SK-N-SH (cell line): ENCODE results near the gene SRSF10. TPM values are rescaled to one million over a fixed set of nuclear protein-coding genes. Genes with fewer than 3 reads are reported as not detected.

Experiments
- CTCF ChIA-PET: fragments of 300-600, 350-600 bp; formaldehyde crosslinking; extraction: SDS; loops from one replicate; lab custom pipeline; 2021; lab: Yijun Ruan, JAX
- POLR2A ChIA-PET: fragments of 350-600 bp; sonication (Branson Sonifier 250); formaldehyde crosslinking; extraction: SDS; loops from one replicate; lab custom pipeline; 2020; ENCODE audit warnings: antibody characterized with exemption, inconsistent platforms; lab: Yijun Ruan, JAX
- DNase-seq: peaks from one replicate; pipeline ENCODE4 v3.0.0; 2012
- H2AFZ ChIP-seq: fragments of 200-600 bp; sonication (generic); 2 replicates; pipeline ENCODE4 v1.8.1; 2016; ENCODE audit warnings: antibody characterized with exemption, mild to moderate bottlenecking, low read depth
- H3F3A ChIP-seq: fragments of 200-600 bp; sonication (generic); replicated peaks from 2 replicates; pipeline ENCODE3; 2016; ENCODE audit warnings: antibody characterized with exemption, mild to moderate bottlenecking; ENCODE audit not compliant: insufficient read depth
- H3K27ac ChIP-seq, 2 experiments: fragments of 200-500 bp in 1 of 2; fragments of 200-600 bp in 1 of 2; sonication (Bioruptor generic) in 1 of 2; sonication (generic), shearing (Covaris generic) in 1 of 2; 2 replicates each; pipeline versions ENCODE4 v1.5.1 to v1.6.1; 2014 to 2016; ENCODE audit warnings: low read depth in 2 of 2, inconsistent platforms in 1 of 2, low read length in 1 of 2, mild to moderate bottlenecking in 1 of 2, mixed read lengths in 1 of 2
- H3K27me3 ChIP-seq: fragments of 200-600 bp; sonication (generic), shearing (Covaris generic); 2 replicates; pipeline ENCODE4 v1.6.1; 2016; ENCODE audit warnings: mixed run types; ENCODE audit not compliant: insufficient read depth
- H3K36me3 ChIP-seq, 2 experiments: fragments of 200-500 bp in 1 of 2; fragments of 200-600 bp in 1 of 2; sonication (Bioruptor generic) in 1 of 2; sonication (generic) in 1 of 2; replicated peaks in 1 of 2; 2 replicates each; pipeline versions ENCODE3 to v1.5.1; 2014 to 2016; ENCODE audit warnings: low read length in 1 of 2, mild to moderate bottlenecking in 1 of 2; ENCODE audit not compliant: insufficient read depth in 2 of 2, control insufficient read depth in 1 of 2
- H3K4me1 ChIP-seq, 2 experiments: fragments of 200-500 bp in 1 of 2; fragments of 200-600 bp in 1 of 2; sonication (Bioruptor generic) in 1 of 2; sonication (generic), shearing (Covaris generic) in 1 of 2; 2 replicates each; pipeline versions ENCODE4 v1.5.1 to v1.6.1; 2014 to 2016; ENCODE audit warnings: low read depth in 1 of 2, low read length in 1 of 2, mixed run types in 1 of 2; ENCODE audit not compliant: insufficient read depth in 2 of 2, control insufficient read depth in 1 of 2
- H3K4me2 ChIP-seq: fragments of 200-600 bp; sonication (generic), shearing (Covaris generic); 2 replicates; pipeline ENCODE4 v1.6.1; 2017; ENCODE audit warnings: mixed run types
- H3K4me3 ChIP-seq, 2 experiments: fragments of 200-500 bp in 1 of 2; fragments of 200-600 bp in 1 of 2; sonication (Bioruptor generic) in 1 of 2; sonication (generic), shearing (Covaris generic) in 1 of 2; 2 replicates each; pipeline versions ENCODE4 v1.5.1 to v1.8.1; 2014 to 2016; ENCODE audit warnings: low read depth in 2 of 2, inconsistent platforms in 1 of 2, low read length in 1 of 2, mild to moderate bottlenecking in 1 of 2, mixed read lengths in 1 of 2, moderate library complexity in 1 of 2
- H3K79me2 ChIP-seq: fragments of 200-600 bp; sonication (generic); 2 replicates; pipeline ENCODE4 v1.8.1; 2017; ENCODE audit warnings: mild to moderate bottlenecking; ENCODE audit not compliant: insufficient read depth
- H3K9ac ChIP-seq: fragments of 200-600 bp; sonication (generic); 2 replicates; pipeline ENCODE4 v1.6.1; 2017; ENCODE audit warnings: mixed run types
- H3K9me2 ChIP-seq: fragments of 200-600 bp; sonication (generic); 2 replicates; pipeline ENCODE4 v1.6.1; 2017; ENCODE audit warnings: mixed run types
- H3K9me3 ChIP-seq: fragments of 200-600 bp; sonication (generic); 2 replicates; pipeline ENCODE4 v1.6.1; 2017; ENCODE audit warnings: mixed run types, mild to moderate bottlenecking, moderate library complexity
- H4K20me1 ChIP-seq: fragments of 200-600 bp; sonication (generic); 2 replicates; pipeline ENCODE4 v1.6.1; 2017; ENCODE audit warnings: mild to moderate bottlenecking, mixed run types; ENCODE audit not compliant: insufficient read depth
- CHD2 ChIP-seq: fragments of 150-350 bp; IDR thresholded peaks from 2 replicates; pipeline ENCODE4 v1.6.1; 2018; ENCODE audit warnings: low read length; ENCODE audit not compliant: partially characterized antibody
- ELF1 ChIP-seq: IDR thresholded peaks from 2 replicates; pipeline ENCODE4 v1.4.0; 2012
- FOXJ3 ChIP-seq: sonication (generic); formaldehyde crosslinking; IDR thresholded peaks from 2 replicates; pipeline ENCODE4 v1.5.1; 2020; ENCODE audit warnings: mild to moderate bottlenecking, missing genetic modification reagents
- FOXM1 ChIP-seq: IDR thresholded peaks from 2 replicates; pipeline ENCODE4 v1.4.0; 2012; ENCODE audit warnings: low read depth, mild to moderate bottlenecking
- GABPA ChIP-seq: IDR thresholded peaks from 2 replicates; pipeline ENCODE4 v1.4.0; 2012; ENCODE audit warnings: low read depth, mild to moderate bottlenecking
- MXI1 ChIP-seq: IDR thresholded peaks from 2 replicates; pipeline ENCODE4 v1.6.1; 2012; ENCODE audit warnings: mild to moderate bottlenecking, low read depth, low read length, improper control_type of control experiment
- NFIC ChIP-seq: IDR thresholded peaks from 2 replicates; pipeline ENCODE4 v1.4.0; 2012; ENCODE audit warnings: borderline replicate concordance
- NRF1 ChIP-seq: IDR thresholded peaks from 2 replicates; pipeline ENCODE4 v1.6.1; 2012; ENCODE audit warnings: low read depth, mild to moderate bottlenecking, low read length
- POLR2AphosphoS5 ChIP-seq: IDR thresholded peaks from 2 replicates; pipeline ENCODE4 v1.6.1; 2012; ENCODE audit warnings: low read depth, low read length
- RFX5 ChIP-seq: IDR thresholded peaks from 2 replicates; pipeline ENCODE4 v1.6.1; 2012; ENCODE audit warnings: mild to moderate bottlenecking, improper control_type of control experiment, low read length
- RXRA ChIP-seq: IDR thresholded peaks from 2 replicates; pipeline ENCODE4 v1.4.0; 2012; ENCODE audit warnings: low read depth, mild to moderate bottlenecking, borderline replicate concordance
- SIN3A ChIP-seq: IDR thresholded peaks from 2 replicates; pipeline ENCODE4 v1.6.1; 2012; ENCODE audit warnings: low read depth, mild to moderate bottlenecking, low read length, moderate library complexity, borderline replicate concordance
- SMC3 ChIP-seq: IDR thresholded peaks from 2 replicates; pipeline ENCODE4 v1.6.1; 2012; ENCODE audit warnings: low read depth, low read length, improper control_type of control experiment
- TEAD4 ChIP-seq: IDR thresholded peaks from 2 replicates; pipeline ENCODE4 v1.4.0; 2012; ENCODE audit warnings: mild to moderate bottlenecking, borderline replicate concordance; ENCODE audit not compliant: insufficient read depth
- WGBS: methylation state at CpG from one replicate; pipeline ENCODE4 v1.1.6; 2017; ENCODE audit warnings: low lambda C conversion rate; 5-methylcytosine and 5-hydroxymethylcytosine counted together
- polyA plus RNA-seq, 3 experiments: library from polyadenylated mRNA; depleted of rRNA; stranded (reverse); fragments of >200 nt; gene quantifications; 2 replicates each; pipeline ENCODE4 v1.2.3, GENCODE V29; 2012
- TF ChIP-seq, protein P1 (sequence below): IDR thresholded peaks from 2 replicates; pipeline ENCODE4; 2012
- TF ChIP-seq, protein P2 (sequence below): IDR thresholded peaks from 2 replicates; pipeline ENCODE4 v1.4.0; 2012; ENCODE audit warnings: low read depth
- TF ChIP-seq, protein P3 (sequence below): IDR thresholded peaks from 2 replicates; pipeline ENCODE4 v1.4.0; 2012; ENCODE audit warnings: low read depth, borderline replicate concordance

The SRSF10 gene
- polyA plus RNA-seq, 1 of the 3 experiments (the other 2 are of a cell fraction), result 79.8 TPM

DNA sequence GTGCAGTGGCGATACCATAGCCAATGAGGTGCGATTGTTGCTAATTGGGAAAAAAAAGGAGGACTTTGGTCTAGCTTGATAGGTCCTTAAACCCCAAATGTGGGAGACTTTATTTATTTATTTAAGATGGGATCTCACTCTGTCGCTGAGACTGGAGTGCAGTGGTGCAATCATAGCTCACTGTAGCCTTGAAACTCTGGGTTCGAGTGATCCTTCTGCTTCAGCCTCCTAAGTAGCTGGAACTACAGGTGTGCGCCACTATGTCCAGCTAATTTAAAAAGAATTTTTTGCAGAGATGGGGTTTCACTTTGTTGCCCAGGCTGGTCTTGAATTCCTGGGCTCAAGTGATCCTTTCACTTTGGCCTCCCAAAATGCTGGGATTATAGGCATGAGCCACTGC lies 24.0 kb upstream of the SRSF10 start:
- H3K27ac ChIP-seq, result no peak overlapping the region

DNA sequence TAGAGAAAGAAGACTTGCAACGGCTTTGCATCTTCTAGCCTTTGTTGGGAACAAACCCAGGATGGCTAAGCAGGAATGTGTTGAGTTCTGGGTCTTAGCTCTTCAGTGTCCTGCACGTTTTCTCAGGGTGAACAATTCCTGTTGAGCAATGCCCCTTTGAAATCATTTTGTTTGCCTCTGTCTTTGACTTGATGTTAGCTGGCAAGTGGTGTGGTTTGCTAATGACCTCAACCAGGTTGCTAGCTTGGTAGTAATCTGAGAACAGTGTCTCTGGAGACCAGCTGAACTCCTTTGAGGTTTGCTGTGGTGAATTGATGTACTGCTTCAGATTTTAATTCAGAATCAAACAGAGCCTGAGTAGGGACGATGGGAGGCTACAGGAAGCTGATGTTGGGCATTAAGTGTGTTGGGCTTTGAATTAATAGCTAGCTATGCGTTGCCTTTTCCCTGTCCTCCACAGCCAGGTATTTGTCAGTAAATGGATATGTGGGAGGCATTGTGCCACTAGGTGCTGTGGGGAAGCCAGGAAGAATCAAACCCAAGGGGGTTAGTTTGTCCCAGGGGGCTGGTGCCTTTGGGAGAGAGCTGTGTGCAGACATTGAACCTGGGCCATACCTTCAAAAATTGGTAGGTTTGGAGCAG lies 23.3 kb upstream of the SRSF10 start:
- no peak overlapping the region for H2AFZ ChIP-seq
- no peaks in the 10 kb centered on the region for H3K9me2 ChIP-seq
- no peak overlapping the region for H3K4me2 ChIP-seq
- H3K27me3 ChIP-seq, result no peaks in the 10 kb centered on the region
- no peaks in the 10 kb centered on the region for H3K4me1 ChIP-seq
- no peak overlapping the region for H3K9ac ChIP-seq
- no peak overlapping the region for H3K27ac ChIP-seq
- no peaks in the 10 kb centered on the region for H3F3A ChIP-seq
- 18% methylated on average over 4 of the region's 4 CpGs for WGBS
- ChIA-PET POLR2A (no interaction called here), CTCF (interaction anchor here (0.5 kb wide), 1 partner anchor 11 kb away, joined by 3 read pairs; no protein-coding TSS in a partner anchor)
- H3K4me3 ChIP-seq, result no peak overlapping the region
- no peaks in the 10 kb centered on the region for H3K36me3 ChIP-seq
- TF ChIP-seq GABPA, result no peak
- no peak for TF ChIP-seq FOXM1
- no peak for TF ChIP-seq RFX5
- no peak for TF ChIP-seq SMC3
- no peak for TF ChIP-seq MXI1
- no peak for TF ChIP-seq POLR2AphosphoS5
- no peak for TF ChIP-seq ELF1
- no peak for TF ChIP-seq SIN3A
- TF ChIP-seq, protein P1, sequence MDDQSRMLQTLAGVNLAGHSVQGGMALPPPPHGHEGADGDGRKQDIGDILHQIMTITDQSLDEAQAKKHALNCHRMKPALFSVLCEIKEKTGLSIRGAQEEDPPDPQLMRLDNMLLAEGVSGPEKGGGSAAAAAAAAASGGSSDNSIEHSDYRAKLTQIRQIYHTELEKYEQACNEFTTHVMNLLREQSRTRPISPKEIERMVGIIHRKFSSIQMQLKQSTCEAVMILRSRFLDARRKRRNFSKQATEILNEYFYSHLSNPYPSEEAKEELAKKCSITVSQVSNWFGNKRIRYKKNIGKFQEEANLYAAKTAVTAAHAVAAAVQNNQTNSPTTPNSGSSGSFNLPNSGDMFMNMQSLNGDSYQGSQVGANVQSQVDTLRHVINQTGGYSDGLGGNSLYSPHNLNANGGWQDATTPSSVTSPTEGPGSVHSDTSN, result no peak
- TF ChIP-seq, protein P2, sequence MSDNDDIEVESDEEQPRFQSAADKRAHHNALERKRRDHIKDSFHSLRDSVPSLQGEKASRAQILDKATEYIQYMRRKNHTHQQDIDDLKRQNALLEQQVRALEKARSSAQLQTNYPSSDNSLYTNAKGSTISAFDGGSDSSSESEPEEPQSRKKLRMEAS, result no peak
- TF ChIP-seq NFIC, result no peak
- TF ChIP-seq TEAD4, result no peak
- TF ChIP-seq CHD2, result no peak
- H3K9me3 ChIP-seq, result 0 out of 2 replicates have a peak, but pooled peaks cover 6% of the 10 kb centered on the region
- no peak for DNase-seq
- no peaks in the 10 kb centered on the region for H4K20me1 ChIP-seq
- H3K79me2 ChIP-seq, result no peaks in the 10 kb centered on the region

More for the DNA sequence above, 24.0 kb upstream of the SRSF10 start:
- H3K4me2 ChIP-seq, result no peak overlapping the region
- no peak for DNase-seq
- ChIA-PET CTCF (interaction anchor here (0.5 kb wide), 1 partner anchor 10 kb away, joined by 3 read pairs; no protein-coding TSS in a partner anchor), POLR2A (no interaction called here)
- H4K20me1 ChIP-seq, result no peaks in the 10 kb centered on the region
- no peaks in the 10 kb centered on the region for H3K36me3 ChIP-seq
- H3K79me2 ChIP-seq, result no peaks in the 10 kb centered on the region
- 0 out of 2 replicates have a peak, but pooled peaks cover 6% of the 10 kb centered on the region for H3K9me3 ChIP-seq
- no peaks in the 10 kb centered on the region for H3K27me3 ChIP-seq
- peaks cover 4% of the 10 kb centered on the region for H3F3A ChIP-seq
- no peak overlapping the region for H2AFZ ChIP-seq
- TF ChIP-seq SIN3A, result no peak
- no peak for TF ChIP-seq FOXJ3
- TF ChIP-seq NRF1, result no peak
- TF ChIP-seq ELF1, result no peak
- no peak for TF ChIP-seq RXRA
- TF ChIP-seq, protein P3, sequence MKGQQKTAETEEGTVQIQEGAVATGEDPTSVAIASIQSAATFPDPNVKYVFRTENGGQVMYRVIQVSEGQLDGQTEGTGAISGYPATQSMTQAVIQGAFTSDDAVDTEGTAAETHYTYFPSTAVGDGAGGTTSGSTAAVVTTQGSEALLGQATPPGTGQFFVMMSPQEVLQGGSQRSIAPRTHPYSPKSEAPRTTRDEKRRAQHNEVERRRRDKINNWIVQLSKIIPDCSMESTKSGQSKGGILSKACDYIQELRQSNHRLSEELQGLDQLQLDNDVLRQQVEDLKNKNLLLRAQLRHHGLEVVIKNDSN, result no peak
- no peak overlapping the region for H3K9ac ChIP-seq
- H3K9me2 ChIP-seq, result no peaks in the 10 kb centered on the region
- peaks cover 0 to 4% of the 10 kb centered on the region in 2 experiments; a peak in 1 of 4 replicates for H3K4me1 ChIP-seq
- WGBS, result 78% methylated on average over 5 of the region's 5 CpGs
- no peak overlapping the region for H3K4me3 ChIP-seq
